Measurements from ENCODE around the gene TNFRSF1B. TPM values are rescaled to one million over a fixed set of nuclear protein-coding genes. Genes with fewer than 3 reads are reported as not detected.

TNFRSF1B gene
- total RNA-seq, 1 experiment from 2014 or later = 3.5 TPM

GRCh38 chr1:12162459-12163137, 4.2 kb upstream of the TNFRSF1B start:
- Histone ChIP-seq H3K27me3 (replicated peaks; ENCODE audit: control insufficient read depth, insufficient read depth, low read length) (no peaks in the 10 kb centered on the region), H3K9me3 (no peaks in the 10 kb centered on the region), H3K36me3 (ENCODE audit: control insufficient read depth, insufficient read depth, low read length) (no peaks in the 10 kb centered on the region), H3K4me1 (peaks cover 32% of the 10 kb centered on the region), H3K4me3 (ENCODE audit: low read depth, low read length) (no peak overlapping the region)
- H3K9me3 Mint-ChIP-seq (ENCODE audit: unreplicated experiment) = no peaks in the 10 kb centered on the region
- ChIA-PET CTCF (no interaction called here), POLR2A (no interaction called here)
- peaks cover 4% of the 10 kb centered on the region for H3K36me3 Mint-ChIP-seq (ENCODE audit: insufficient read depth, unreplicated experiment)
- no peak for TF ChIP-seq CTCF (IDR thresholded peaks at IDR 0.05; ENCODE audit: insufficient read depth in 1 of 2, low read depth in 1 of 2, low read length in 1 of 2, severe bottlenecking in 1 of 2, unreplicated experiment in 1 of 2)
- DNase-seq = no peak
- H3K27ac Mint-ChIP-seq (ENCODE audit: unreplicated experiment) = no peak overlapping the region
- intact Hi-C loops (cut with micrococcal nuclease; ENCODE audit: unreplicated experiment) = no loop called here
- H3K27me3 Mint-ChIP-seq (ENCODE audit: insufficient read depth, unreplicated experiment) = no peaks in the 10 kb centered on the region
- peaks cover 17% of the 10 kb centered on the region for H3K4me1 Mint-ChIP-seq (ENCODE audit: low read depth, unreplicated experiment)
- no TSS peak for BruUV-seq (replicated peaks)
- no peak overlapping the region for H3K4me3 Mint-ChIP-seq (ENCODE audit: unreplicated experiment)

DNA sequence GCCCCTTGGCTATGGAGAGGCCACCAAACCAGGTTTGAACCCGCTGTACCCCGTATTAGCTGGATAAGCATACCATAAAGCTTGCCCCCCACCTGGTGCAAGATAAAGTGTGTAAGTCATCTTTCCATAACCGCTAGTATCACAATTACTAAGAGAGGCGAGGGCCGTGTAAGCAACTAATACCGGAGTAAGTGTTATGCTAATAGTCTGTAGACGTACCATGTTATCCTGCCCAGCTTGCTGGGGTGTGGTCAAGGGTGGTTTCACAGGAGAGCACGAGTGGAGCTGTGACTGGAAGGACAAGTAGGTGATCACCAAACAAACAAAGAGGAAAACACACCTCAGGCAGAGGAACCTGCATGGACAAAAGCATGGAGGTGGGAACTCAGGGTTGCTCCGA, 3.6 kb upstream of the TNFRSF1B start:
- TF ChIP-seq CTCF (IDR thresholded peaks at IDR 0.05; ENCODE audit: insufficient read depth in 1 of 2, low read depth in 1 of 2, low read length in 1 of 2, severe bottlenecking in 1 of 2, unreplicated experiment in 1 of 2) = no peak
- Mint-ChIP-seq H3K27me3 (ENCODE audit: insufficient read depth, unreplicated experiment) (peaks cover 2% of the 10 kb centered on the region), H3K4me1 (ENCODE audit: low read depth, unreplicated experiment) (peaks cover 14% of the 10 kb centered on the region), H3K4me3 (ENCODE audit: unreplicated experiment) (no peak overlapping the region), H3K36me3 (ENCODE audit: insufficient read depth, unreplicated experiment) (peaks cover 4% of the 10 kb centered on the region), H3K27ac (ENCODE audit: unreplicated experiment) (no peak overlapping the region), H3K9me3 (ENCODE audit: unreplicated experiment) (no peaks in the 10 kb centered on the region)
- BruUV-seq (replicated peaks) = no TSS peak
- intact Hi-C loops (cut with micrococcal nuclease; ENCODE audit: unreplicated experiment) = no loop called here
- ChIA-PET CTCF (no interaction called here), POLR2A (no interaction called here)
- no peak overlapping the region for H3K4me3 ChIP-seq (ENCODE audit: low read depth, low read length)
- no peak for DNase-seq
- H3K36me3 ChIP-seq (ENCODE audit: control insufficient read depth, insufficient read depth, low read length) = no peaks in the 10 kb centered on the region
- H3K9me3 ChIP-seq = no peaks in the 10 kb centered on the region
- H3K27me3 ChIP-seq (replicated peaks; ENCODE audit: control insufficient read depth, insufficient read depth, low read length) = no peaks in the 10 kb centered on the region
- H3K4me1 ChIP-seq = peaks cover 28% of the 10 kb centered on the region

DNA sequence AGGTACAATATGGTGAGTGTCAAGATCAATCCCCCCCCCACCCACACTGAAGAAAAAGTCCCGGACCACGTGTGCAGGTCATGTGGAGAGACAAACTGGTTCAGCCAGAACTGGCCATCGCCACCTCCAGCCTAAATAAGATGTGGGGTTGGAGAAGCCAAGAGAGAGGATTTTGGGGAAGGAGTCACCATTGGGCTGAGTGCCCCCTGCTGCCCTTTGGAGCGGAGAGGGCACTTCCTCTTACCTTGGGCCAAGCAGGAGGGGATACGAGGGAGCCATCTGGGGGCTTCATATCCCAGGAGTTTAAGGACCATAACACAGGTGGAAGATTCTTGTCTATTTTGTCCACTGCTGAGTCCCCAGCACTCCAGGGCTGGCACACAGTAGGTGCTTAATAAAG, 2.6 kb upstream of the TNFRSF1B start:
- CTCF ChIA-PET = interaction anchor here (2.5 kb wide), 1 partner anchor 40 kb away, joined by 10 read pairs; no protein-coding TSS in a partner anchor
- no peaks in the 10 kb centered on the region for H3K9me3 Mint-ChIP-seq (ENCODE audit: unreplicated experiment)
- peaks cover 14% of the 10 kb centered on the region for H3K4me1 Mint-ChIP-seq (ENCODE audit: low read depth, unreplicated experiment)
- POLR2A ChIA-PET = no interaction called here
- no TSS peak for BruUV-seq (replicated peaks)
- TF ChIP-seq CTCF (IDR thresholded peaks at IDR 0.05; ENCODE audit: insufficient read depth in 1 of 2, low read depth in 1 of 2, low read length in 1 of 2, severe bottlenecking in 1 of 2, unreplicated experiment in 1 of 2) = no peak
- intact Hi-C loops (cut with micrococcal nuclease; ENCODE audit: unreplicated experiment) = no loop called here
- H3K4me3 Mint-ChIP-seq (ENCODE audit: unreplicated experiment) = no peak overlapping the region
- H3K4me3 ChIP-seq (ENCODE audit: low read depth, low read length) = no peak overlapping the region
- peaks cover 22% of the 10 kb centered on the region for H3K4me1 ChIP-seq
- peaks cover 2% of the 10 kb centered on the region for H3K27me3 Mint-ChIP-seq (ENCODE audit: insufficient read depth, unreplicated experiment)
- peaks cover 4% of the 10 kb centered on the region for H3K36me3 Mint-ChIP-seq (ENCODE audit: insufficient read depth, unreplicated experiment)
- H3K27ac Mint-ChIP-seq (ENCODE audit: unreplicated experiment) = no peak overlapping the region
- H3K9me3 ChIP-seq = no peaks in the 10 kb centered on the region
- H3K36me3 ChIP-seq (ENCODE audit: control insufficient read depth, insufficient read depth, low read length) = no peaks in the 10 kb centered on the region
- no peaks in the 10 kb centered on the region for H3K27me3 ChIP-seq (replicated peaks; ENCODE audit: control insufficient read depth, insufficient read depth, low read length)
- no peak for DNase-seq

All from Caco-2 (cell line).